Measurements from ENCODE around the gene RXRG.

The RXRG gene

GRCh38 chr1:165353731-165354671 is 90.9 kb downstream of the RXRG start:
- no peaks in the 10 kb centered on the region for H3F3A ChIP-seq (ENCODE audit: insufficient read depth, low read length)
- no peaks in the 10 kb centered on the region for H3K79me2 ChIP-seq (ENCODE audit: low read length)
- H2AFZ ChIP-seq (ENCODE audit: low read length), result no peak overlapping the region
- H3K27ac ChIP-seq (ENCODE audit: low read length), result no peak overlapping the region
- no peaks in the 10 kb centered on the region for H4K20me1 ChIP-seq (ENCODE audit: insufficient read depth, low read length)
- H3K4me2 ChIP-seq (ENCODE audit: low read depth, low read length), result no peak overlapping the region
- no peaks in the 10 kb centered on the region for H3K36me3 ChIP-seq (replicated peaks; ENCODE audit: insufficient read depth, low read length)
- DNase-seq, result no peak
- H3K9me2 ChIP-seq (replicated peaks; ENCODE audit: insufficient read depth, low read length), result no peaks in the 10 kb centered on the region
- no peak overlapping the region for H3K9ac ChIP-seq (ENCODE audit: low read length)
- H3K4me1 ChIP-seq (ENCODE audit: low read length), result no peaks in the 10 kb centered on the region
- no peak overlapping the region for H3K4me3 ChIP-seq (ENCODE audit: low read length)
- TF ChIP-seq EZH2 (optimal IDR thresholded peaks at IDR 0.05; ENCODE audit: low read depth, low read length) (no peak), EZH2phosphoT487 (IDR thresholded peaks at IDR 0.05; ENCODE audit: low read length) (no peak), CTCF (IDR thresholded peaks at IDR 0.05; ENCODE audit: low read length) (no peak)
- no peaks in the 10 kb centered on the region for H3K9me3 ChIP-seq (replicated peaks; ENCODE audit: insufficient read depth, low read length)
- H3K27me3 ChIP-seq (replicated peaks; ENCODE audit: insufficient read depth, low read length), result peaks cover 25% of the 10 kb centered on the region

GRCh38 chr1:165352442-165353293 is 92.3 kb downstream of the RXRG start:
- Histone ChIP-seq H3K9me3 (replicated peaks; ENCODE audit: insufficient read depth, low read length) (no peaks in the 10 kb centered on the region), H3K4me2 (ENCODE audit: low read depth, low read length) (no peak overlapping the region), H3K36me3 (replicated peaks; ENCODE audit: insufficient read depth, low read length) (no peaks in the 10 kb centered on the region), H3K9ac (ENCODE audit: low read length) (no peak overlapping the region), H4K20me1 (ENCODE audit: insufficient read depth, low read length) (no peaks in the 10 kb centered on the region), H3K9me2 (replicated peaks; ENCODE audit: insufficient read depth, low read length) (no peaks in the 10 kb centered on the region), H3F3A (ENCODE audit: insufficient read depth, low read length) (no peaks in the 10 kb centered on the region), H2AFZ (ENCODE audit: low read length) (no peak overlapping the region), H3K79me2 (ENCODE audit: low read length) (no peaks in the 10 kb centered on the region), H3K27me3 (replicated peaks; ENCODE audit: insufficient read depth, low read length) (peaks cover 25% of the 10 kb centered on the region), H3K4me3 (ENCODE audit: low read length) (no peak overlapping the region), H3K27ac (ENCODE audit: low read length) (no peak overlapping the region), H3K4me1 (ENCODE audit: low read length) (no peaks in the 10 kb centered on the region)
- no peak for TF ChIP-seq CTCF (IDR thresholded peaks at IDR 0.05; ENCODE audit: low read length)
- TF ChIP-seq EZH2 (optimal IDR thresholded peaks at IDR 0.05; ENCODE audit: low read depth, low read length), result no peak
- TF ChIP-seq EZH2phosphoT487 (IDR thresholded peaks at IDR 0.05; ENCODE audit: low read length), result no peak
- no peak for DNase-seq

GRCh38 chr1:165351863-165352441 is 93.0 kb downstream of the RXRG start:
- Histone ChIP-seq H3K79me2 (ENCODE audit: low read length) (no peaks in the 10 kb centered on the region), H4K20me1 (ENCODE audit: insufficient read depth, low read length) (no peaks in the 10 kb centered on the region), H3K9ac (ENCODE audit: low read length) (no peak overlapping the region), H2AFZ (ENCODE audit: low read length) (no peak overlapping the region), H3K4me2 (ENCODE audit: low read depth, low read length) (no peak overlapping the region), H3K9me3 (replicated peaks; ENCODE audit: insufficient read depth, low read length) (no peaks in the 10 kb centered on the region), H3F3A (ENCODE audit: insufficient read depth, low read length) (no peaks in the 10 kb centered on the region), H3K27me3 (replicated peaks; ENCODE audit: insufficient read depth, low read length) (peaks cover 25% of the 10 kb centered on the region), H3K27ac (ENCODE audit: low read length) (no peak overlapping the region), H3K4me1 (ENCODE audit: low read length) (no peaks in the 10 kb centered on the region), H3K36me3 (replicated peaks; ENCODE audit: insufficient read depth, low read length) (no peaks in the 10 kb centered on the region), H3K4me3 (ENCODE audit: low read length) (no peak overlapping the region), H3K9me2 (replicated peaks; ENCODE audit: insufficient read depth, low read length) (no peaks in the 10 kb centered on the region)
- no peak for DNase-seq
- TF ChIP-seq EZH2phosphoT487 (IDR thresholded peaks at IDR 0.05; ENCODE audit: low read length), result no peak
- no peak for TF ChIP-seq CTCF (IDR thresholded peaks at IDR 0.05; ENCODE audit: low read length)
- no peak for TF ChIP-seq EZH2 (optimal IDR thresholded peaks at IDR 0.05; ENCODE audit: low read depth, low read length)
